Cardiac fibroblast (primary cell): ENCODE measurements around the gene PDLIM1.
"Not testable (repeated sequence)": the region's sequence is repeated elsewhere in the genome, so short reads cannot be mapped to it uniquely, and the experiment has no call there.

Experiments
- DNase-seq, 2 donors: peaks; one replicate each; pipeline versions ENCODE4 v3.0.0 to v3.0.0-alpha.2; 2010; ENCODE audit warnings: low read depth in 2 of 2
- H3K4me3 ChIP-seq, 2 donors: replicated peaks in 1 of 2; 1 replicate in 1 of 2; 2 replicates in 1 of 2; pipeline ENCODE4 v1.5.1; 2011; ENCODE audit warnings: low read depth in 2 of 2, low read length in 2 of 2, mild to moderate bottlenecking in 2 of 2, moderate library complexity in 1 of 2
- TF ChIP-seq, protein P1 (sequence below): IDR thresholded peaks from one replicate; pipeline ENCODE4 v1.5.1; 2011; ENCODE audit warnings: low read depth, mild to moderate bottlenecking, low read length, inconsistent platforms

PDLIM1 gene

GRCh38 chr10:95237376-95238170 lies 53.2 kb downstream of the PDLIM1 start:
- no peak for DNase-seq
- TF ChIP-seq, protein P1, sequence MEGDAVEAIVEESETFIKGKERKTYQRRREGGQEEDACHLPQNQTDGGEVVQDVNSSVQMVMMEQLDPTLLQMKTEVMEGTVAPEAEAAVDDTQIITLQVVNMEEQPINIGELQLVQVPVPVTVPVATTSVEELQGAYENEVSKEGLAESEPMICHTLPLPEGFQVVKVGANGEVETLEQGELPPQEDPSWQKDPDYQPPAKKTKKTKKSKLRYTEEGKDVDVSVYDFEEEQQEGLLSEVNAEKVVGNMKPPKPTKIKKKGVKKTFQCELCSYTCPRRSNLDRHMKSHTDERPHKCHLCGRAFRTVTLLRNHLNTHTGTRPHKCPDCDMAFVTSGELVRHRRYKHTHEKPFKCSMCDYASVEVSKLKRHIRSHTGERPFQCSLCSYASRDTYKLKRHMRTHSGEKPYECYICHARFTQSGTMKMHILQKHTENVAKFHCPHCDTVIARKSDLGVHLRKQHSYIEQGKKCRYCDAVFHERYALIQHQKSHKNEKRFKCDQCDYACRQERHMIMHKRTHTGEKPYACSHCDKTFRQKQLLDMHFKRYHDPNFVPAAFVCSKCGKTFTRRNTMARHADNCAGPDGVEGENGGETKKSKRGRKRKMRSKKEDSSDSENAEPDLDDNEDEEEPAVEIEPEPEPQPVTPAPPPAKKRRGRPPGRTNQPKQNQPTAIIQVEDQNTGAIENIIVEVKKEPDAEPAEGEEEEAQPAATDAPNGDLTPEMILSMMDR: no peak

GRCh38 chr10:95236068-95236903 lies 54.5 kb downstream of the PDLIM1 start:
- peak; percentile 15 to 66 for DNase-seq

More at GRCh38 chr10:95237376-95238170, 53.2 kb downstream of the PDLIM1 start:
- no peak overlapping the region for H3K4me3 ChIP-seq

GRCh38 chr10:95235676-95236067 lies 55.1 kb downstream of the PDLIM1 start:
- no peak for DNase-seq
- H3K4me3 ChIP-seq: no peak overlapping the region
- TF ChIP-seq, protein P1: no peak

More at GRCh38 chr10:95236068-95236903, 54.5 kb downstream of the PDLIM1 start:
- TF ChIP-seq, protein P1: no peak
- no peak overlapping the region for H3K4me3 ChIP-seq

DNA sequence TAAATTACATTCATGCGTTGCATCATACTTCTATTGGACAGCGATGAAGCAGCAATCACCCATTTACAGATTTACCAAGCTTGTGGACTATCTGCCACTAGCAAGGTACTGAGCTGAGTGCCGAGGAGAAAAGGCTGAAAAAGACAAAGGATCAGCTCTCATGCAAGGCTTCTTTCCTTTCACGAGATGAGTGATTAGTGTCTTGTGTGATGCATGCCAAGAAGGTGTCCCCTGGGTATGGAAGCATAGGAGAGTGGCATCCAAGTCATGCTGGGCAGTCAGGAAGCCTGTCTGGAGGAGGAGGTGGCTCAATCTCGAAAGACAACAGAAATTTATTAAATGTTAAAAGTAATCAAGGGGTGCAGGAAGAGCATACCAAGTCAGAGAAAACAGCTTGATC lies 55.9 kb downstream of the PDLIM1 start:
- no peak overlapping the region for H3K4me3 ChIP-seq
- DNase-seq: no peak
- TF ChIP-seq, protein P1: no peak

DNA sequence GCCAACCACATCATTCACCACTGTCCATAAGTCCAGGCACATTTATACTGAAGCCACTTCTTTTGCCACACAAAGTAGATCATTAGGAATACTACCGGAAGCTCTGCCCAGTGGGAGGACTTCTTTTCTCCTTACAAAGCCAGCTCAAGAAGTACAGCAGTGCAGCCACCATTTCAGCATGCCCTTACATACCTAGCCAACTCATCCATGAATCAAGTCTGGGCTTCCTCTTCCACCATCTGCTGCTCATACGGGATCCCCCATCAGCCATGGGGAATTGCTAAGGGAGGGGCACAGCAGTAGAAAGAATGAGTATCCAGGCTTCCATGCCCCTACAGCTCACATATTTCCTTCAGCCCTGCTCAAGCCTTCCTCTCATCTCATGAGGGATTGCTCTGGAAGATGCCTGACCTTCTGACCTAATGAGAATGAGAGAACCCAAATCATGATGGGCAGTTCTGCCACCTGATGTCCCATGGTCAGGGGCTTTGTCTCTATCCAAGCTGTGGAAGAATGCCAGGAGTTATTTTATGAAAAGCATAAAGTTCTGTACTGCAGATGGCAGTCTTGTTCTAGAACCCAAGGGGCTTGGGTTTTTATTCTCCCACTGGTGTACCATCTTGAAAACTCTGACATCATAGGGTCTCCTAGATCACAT lies 57.3 kb downstream of the PDLIM1 start:
- DNase-seq: no peak
- no peak overlapping the region for H3K4me3 ChIP-seq
- TF ChIP-seq, protein P1: no peak

GRCh38 chr10:95230677-95231586 lies 59.9 kb downstream of the PDLIM1 start:
- not testable (repeated sequence) for DNase-seq

More at GRCh38 chr10:95230677-95231586, 59.9 kb downstream of the PDLIM1 start:
- H3K4me3 ChIP-seq: peak overlapping the region; percentile 21 to 32
